Ramos (cell line): Measurements from ENCODE around the gene AUTS2.

ENCODE experiments used
- in situ Hi-C: fragments of 300-500 bp; cut with MboI; formaldehyde crosslinking; loops from one replicate; pipeline ENCODE4 v1.14.3; 2022; ENCODE audit warnings: low sequenced_read_pairs; ENCODE audit not compliant: unreplicated experiment

Gene AUTS2

DNA sequence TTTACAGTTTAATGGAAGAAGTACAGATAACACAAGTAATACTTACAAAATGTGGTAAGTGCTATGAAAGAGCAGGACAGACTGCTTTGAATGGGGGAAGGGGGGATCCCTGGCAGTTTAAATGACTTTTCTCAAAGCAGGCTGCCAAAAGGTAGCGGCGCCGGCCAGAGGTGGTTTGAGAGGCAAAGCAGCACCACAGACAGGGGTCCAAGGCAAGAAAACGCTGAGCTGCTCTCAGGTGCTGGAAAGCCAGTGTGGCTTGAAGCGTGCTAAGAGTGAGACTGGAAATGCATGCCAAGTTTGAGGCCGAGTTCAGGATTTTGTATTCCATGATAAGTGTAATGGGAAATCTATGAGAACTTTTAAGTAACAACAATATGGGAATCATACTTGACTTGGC, 437.7 kb downstream of the AUTS2 start:
- in situ Hi-C loops = no loop called here

DNA sequence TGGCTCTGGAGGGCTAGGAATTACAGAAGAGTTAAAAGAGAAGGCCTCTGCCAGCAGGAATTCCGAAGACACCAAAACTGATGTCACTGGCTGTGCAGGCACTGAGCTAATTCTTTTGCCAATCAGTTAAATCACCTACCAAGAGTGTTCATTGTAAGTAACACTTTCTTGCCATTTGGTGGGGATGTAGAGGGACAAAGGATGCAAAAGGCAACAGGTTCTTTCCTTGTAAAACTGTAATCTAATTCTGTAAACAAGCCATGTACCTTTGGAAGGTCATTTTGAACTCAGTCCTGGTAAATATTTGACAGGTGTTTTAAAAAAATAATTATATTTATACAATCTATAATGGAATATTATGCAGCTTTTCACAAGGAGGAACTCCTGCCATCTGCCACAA, 438.4 kb downstream of the AUTS2 start:
- in situ Hi-C loops = no loop called here

DNA sequence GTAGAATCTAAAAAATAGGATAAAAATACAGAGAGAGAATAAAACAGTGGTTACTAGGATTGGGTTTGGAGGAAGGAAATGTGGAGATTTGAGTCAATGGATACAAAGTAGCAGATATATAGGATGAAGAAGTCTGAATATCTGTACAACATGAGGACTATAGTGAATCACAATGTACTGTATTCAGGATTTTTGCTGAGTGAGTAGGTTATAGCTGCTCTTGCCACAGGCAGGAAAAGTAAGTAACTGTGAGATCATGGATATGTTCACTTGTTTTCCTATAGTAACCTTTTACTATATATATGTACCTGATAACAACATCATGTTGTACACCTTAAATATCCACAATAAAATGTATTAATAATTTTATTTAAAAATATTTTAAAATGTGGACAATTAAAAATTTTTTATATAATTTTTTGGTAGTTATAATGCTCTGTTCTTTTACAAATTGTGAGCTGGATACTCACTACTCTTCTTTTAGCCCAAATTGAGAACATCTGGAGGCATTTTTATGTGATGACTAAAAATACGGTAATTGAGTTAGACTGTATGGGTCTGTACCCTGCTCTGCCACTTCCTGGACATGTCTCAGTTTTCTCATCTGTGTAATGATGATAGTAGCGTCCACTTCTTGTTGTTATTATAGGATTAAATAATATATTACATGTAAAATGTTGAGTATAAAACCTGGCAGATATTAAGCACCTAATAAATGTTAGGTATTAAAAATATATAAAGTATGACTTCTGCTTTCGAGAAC, 439.1 kb downstream of the AUTS2 start:
- in situ Hi-C loops = no loop called here

DNA sequence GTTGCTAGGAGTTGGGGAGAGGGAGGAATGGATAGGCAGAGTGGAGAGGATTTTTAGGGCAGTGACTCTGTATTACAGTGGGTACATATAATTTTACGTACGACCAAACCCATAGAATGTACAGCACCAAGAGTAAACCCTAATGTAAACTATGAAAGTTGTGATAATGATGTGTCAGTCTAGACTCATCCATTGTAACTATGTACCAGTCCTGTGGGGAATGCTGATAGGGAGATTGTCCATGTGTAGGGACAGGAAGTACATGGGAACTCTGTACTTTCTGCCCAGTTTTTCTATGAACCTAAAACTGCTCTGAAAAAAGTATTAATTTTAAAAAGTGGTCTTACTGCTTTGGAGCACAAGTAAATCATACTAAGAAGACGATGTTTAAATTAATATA, 441.8 kb downstream of the AUTS2 start:
- in situ Hi-C loops = no loop called here

DNA sequence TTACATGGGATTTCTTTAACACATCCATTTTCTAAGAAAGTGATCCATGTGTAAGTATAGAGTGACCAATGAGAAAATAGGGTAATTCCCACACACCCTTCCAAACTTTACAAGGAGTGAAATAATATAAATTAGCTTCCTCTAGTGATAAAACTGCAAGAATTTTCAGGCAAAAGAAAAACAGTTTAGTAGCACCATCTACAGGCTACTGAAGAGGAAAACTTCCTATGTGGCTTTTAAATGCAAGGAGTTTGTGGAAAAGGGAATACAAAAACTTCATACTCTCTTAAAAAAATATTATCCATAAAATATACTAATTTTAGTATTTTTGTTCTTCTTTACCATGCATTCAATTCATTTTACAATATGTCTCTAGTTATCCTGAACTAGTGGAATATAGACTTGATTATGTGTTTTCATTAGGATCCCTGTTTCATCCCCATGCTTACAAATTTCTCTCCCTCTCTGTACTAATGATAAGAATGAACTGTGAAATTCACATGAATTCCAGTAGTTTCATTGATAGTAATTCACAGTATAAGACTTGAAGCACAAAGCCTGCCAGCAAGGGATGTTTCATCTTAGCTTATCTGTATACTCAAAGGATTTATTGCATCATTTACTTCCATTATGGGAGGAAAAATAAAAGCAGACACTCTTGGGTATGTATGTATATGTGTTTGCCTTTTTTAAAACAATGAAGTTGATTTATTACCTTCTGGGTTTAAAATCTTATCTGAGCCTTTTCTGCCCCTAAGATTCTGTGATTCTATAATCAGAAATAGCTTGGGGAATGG, 442.9 kb downstream of the AUTS2 start:
- in situ Hi-C loops = no loop called here

DNA sequence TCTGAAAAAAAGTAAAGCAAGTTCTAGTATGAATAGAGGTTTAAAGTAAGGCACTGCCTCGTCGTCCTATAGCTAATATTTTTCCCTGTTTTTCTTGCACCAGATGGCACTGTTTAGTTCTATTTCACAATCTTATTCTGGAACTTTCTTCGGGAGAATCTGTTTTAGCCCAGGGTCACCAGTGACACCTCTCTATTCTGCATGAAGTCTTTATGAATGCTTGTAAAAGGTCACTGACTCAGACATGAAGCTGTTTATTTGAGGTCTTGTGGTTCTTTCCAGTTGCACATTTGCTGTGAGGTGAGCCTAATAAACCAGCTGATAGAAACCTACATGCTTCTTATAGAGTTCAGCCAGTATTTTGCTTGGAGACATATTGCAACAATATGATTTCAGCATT, 444.3 kb downstream of the AUTS2 start:
- in situ Hi-C loops = no loop called here

DNA sequence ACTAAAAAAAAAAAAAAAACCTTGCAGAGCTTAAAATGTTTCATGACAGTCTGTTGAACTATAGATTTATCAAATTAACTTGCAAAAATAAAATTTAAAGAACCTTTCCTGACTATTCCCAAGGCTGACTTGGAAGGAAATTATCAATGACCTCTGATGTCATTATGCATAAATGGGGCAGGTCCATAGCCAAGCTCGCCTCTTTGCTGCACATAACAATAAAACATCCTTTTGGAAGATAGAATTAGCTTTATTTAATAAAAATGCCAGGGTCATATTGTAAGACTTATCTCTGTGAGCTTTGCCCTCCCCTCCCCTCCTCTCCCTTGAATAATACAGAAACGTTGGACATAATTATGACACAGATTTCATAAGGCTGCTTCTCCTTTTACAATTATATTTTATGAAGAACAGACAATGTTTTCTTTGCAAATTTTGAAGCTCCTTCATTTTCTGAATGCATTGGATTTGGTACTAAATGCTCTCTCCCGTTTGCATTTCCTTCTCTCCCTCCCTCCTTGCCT, 444.8 kb downstream of the AUTS2 start:
- in situ Hi-C loops = no loop called here

DNA sequence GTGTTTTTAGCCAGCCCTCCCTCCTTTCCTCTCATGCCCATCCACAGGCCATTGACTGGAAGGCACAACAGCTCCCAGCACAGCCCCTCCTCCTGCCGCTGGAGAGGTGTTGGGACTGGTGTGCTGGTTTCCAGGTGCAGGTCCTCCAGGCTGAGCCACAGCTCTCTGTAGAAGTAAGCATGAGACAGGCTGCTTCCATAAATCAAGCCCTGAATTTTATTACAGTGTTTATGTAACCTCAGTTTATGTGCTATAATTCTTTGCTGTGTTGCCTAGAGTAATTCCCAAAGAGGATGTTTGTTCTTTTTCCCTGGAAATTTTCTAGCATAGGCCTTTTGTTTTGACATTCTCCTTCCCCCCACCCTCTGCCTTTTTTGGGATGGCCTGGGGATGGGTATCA, 445.8 kb downstream of the AUTS2 start:
- in situ Hi-C loops = no loop called here

DNA sequence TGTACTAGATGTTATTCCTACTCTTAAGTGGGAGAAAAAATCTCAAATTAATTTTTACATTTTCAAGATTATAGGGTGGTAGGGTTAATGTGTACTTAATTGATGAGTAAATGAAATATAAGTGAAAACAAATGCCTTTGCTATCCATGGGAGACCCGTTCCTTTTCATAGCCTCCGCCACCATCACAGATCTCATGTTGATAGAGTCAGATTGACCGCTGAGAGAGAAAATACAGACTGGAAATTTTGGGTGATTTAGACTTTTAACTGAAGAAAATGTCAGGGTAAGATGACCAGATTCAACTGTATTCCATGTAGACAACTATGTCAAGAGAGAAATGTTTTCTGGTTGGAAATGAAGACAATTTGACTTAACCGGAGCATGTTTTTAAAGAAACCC, 446.2 kb downstream of the AUTS2 start:
- in situ Hi-C loops = no loop called here

DNA sequence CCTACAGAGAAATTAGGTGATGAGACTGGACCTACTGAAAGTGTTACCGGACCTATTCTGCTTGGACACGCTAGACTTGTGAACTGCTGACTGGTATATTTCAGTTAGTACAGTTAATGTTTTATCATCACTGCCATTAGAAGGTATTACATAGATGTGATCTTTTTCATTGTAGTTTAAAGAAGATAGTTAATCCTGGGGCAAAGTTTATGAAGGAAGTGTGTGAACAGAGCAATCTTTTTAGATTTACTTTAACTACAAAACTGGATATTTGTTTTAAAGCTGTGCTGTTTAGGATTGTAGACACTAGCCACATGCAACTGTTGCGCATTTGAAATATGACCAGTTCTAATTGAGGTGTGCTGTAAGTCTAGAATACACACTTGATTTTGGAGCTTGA, 446.7 kb downstream of the AUTS2 start:
- in situ Hi-C loops = no loop called here

DNA sequence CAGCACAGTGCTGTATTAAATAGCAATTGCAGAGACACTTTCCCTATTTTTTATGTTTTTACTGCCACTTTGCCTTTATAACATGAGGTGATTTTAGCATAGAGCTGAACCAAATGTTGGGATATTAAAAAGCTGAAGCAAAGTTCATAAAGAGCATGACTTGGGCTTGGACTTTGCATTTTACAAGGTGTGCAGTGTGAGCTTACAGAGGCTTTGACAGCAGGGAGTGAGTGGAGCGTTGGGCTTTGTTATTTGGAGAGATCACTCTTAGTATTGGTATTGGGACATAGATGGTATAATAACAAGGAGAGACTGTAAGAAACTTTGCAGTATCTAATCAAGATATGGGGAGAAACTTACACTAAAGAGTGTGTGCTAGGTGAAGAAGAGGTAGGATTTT, 449.1 kb downstream of the AUTS2 start:
- in situ Hi-C loops = no loop called here

DNA sequence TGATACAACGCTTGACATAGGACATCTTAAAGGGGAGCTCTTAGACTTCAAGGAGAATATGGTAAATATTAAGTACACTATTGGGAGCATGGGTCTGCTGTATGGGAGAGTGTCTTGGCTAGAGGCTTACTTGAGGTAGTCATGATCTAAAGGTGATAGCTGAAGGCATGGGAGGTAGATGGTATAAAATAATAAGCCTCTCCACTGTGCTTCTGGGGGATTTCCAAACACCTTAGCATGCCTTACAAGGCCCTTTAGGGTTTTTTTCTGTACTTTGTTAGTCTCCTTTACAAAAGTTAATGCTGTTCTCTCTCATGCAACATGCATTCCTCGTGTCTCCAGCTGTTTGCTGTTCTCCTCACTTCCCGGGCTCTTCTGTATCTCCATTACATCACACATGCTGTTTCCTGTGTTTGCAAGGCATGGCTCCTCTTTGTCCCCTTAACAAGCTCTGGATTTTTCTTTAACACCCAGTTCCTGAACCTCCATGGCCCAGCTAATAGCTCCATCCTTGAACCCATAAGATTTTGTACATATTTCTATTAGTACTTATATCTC, 449.7 kb downstream of the AUTS2 start:
- in situ Hi-C loops = no loop called here

DNA sequence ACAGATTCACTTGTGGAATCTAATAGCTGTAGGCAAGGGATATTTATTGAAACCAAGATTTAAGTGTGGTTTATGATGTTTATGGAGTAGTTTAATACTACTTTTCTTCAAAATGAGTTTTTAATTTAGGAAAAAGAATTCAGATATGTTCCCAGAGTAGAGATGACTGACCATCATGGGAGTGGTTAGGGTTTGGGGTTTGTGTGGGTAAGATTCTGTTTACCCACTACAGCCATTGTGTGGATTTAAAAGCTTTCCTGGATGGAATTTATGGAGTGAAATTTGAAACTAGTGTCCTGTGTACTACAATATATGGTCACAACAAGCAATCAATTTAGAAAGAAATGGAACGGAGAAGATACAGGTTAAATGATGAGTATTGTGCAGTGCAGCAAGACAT, 453.5 kb downstream of the AUTS2 start:
- in situ Hi-C loops = no loop called here

DNA sequence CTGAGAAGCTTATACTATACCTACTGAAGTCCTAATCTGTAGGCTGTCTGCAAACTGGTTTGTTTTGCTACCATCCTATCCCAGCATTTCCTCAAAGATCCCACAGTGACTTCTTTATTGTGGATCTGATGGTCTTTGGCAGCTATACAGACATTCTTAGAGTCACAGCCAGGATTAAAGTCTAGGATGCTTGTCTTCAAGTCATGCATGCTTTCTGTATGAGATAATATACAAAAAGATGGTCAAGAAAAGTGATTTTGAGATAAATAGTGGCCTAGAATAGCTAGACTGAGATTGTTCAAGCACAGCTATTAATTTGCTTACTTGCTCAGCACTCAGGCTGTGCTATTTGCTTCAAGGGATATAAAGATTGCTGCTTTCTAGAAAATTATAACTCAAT, 454.4 kb downstream of the AUTS2 start:
- in situ Hi-C loops = no loop called here

DNA sequence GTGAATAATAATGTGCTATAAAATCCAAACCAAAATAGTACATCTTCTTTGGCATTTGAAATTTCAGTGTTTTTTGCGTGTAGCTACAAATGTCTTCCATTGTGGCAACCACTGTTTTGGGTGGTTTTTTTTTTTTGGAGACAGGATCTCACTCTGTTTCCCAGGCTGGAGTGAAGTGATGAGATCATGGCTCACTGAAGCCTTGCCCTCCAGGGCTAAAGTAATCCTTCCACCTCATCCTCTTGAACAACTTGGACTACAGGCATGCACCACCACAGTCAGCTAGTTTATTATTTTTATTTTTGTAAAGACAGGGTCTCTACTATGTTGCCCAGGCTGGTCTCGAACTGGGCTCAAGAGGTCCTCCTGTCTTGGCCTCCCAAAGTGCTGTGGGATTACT, 455.1 kb downstream of the AUTS2 start:
- in situ Hi-C loops = no loop called here

DNA sequence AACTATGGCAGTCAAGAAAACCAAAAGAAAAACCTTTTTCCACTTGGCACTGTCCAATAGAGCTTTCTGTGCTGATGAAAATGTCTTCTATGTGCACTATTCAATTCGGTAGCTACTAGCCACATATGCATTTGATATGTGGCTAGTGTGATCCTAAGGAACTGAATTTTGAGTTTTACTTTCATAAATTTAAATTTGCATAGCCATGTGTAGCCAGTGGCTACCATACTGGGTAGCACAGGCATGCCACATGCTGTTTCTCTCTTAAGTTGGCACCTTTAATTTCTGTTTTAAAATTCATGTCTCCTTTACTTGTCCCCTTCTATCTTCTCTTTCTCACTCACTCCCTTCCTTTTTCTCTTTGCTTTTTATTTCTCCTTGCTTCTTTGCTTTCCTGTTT, 455.7 kb downstream of the AUTS2 start:
- in situ Hi-C loops = no loop called here

DNA sequence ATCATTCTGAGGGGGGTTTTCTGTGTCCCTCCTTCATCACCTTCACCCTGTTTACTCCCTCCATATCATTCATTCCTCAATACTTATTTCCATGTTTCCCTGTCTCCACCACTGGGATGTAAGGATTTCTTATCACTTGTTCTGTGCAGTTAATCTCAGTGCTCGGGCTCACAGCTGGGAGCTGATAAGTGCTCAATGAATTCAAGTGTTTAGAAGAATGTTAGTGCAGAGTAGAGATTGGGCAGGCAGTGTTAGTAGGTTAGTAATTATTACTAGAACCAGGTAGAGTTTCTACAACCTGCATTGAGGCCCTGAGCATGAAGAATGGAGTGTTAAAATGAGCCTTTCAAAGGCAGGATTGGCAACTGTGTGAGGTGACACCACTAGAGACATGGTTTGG, 458.1 kb downstream of the AUTS2 start:
- in situ Hi-C loops = no loop called here

DNA sequence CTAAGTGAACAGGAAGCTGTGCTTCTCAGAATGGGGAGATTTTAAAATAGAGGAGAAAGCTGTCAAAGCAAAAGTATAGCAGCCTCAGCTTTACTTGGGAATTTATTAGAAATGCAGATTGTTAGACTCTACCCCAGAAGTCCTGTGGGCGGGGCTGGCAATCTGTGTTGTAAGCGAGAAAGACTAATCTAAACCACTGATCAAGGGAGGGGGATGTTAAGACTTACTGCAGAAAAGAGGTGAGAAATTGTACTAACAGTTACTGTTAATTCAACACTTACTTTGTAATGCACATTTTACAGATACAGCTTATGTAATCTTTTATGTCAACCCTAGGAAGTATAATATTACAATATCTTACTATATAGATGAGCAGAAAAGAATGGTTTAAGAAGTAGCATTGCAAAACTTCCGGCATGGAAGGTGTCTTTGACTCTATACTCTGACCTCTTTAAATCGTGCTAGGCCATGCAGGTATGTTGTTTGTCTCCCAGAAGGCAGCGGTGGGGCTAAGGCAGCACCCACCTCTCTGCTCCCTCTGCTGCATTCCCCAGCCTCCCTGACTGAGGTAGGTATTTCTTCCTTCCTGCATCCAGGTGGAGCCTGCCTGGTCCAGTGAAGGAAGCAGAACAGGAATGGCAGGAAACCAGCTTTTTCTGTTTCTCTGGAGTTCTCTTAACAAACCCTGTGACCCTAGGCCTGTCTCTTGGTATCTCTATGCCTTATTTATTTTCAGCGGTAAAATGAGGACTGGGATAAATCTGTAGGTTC, 462.2 kb downstream of the AUTS2 start:
- in situ Hi-C loops = no loop called here

DNA sequence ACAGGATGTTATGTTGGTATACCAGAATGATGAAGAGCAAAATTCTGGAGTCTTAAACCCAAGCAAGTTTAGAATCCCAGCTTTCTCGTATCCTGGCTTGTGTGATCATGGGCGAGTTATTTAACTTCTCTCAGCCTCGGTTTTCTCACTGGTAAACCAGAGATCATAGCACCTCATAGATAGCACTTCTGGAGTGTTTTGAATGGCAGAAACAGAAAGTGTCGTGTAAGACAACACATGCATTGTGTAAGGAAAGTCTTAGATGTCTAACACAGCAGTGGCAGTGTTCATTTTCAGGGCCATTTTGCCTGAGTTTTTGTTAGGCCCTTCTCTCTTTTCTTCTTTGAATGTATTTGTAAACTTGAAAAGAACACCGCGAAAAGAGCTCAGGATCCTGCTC, 465.1 kb downstream of the AUTS2 start:
- in situ Hi-C loops = no loop called here

DNA sequence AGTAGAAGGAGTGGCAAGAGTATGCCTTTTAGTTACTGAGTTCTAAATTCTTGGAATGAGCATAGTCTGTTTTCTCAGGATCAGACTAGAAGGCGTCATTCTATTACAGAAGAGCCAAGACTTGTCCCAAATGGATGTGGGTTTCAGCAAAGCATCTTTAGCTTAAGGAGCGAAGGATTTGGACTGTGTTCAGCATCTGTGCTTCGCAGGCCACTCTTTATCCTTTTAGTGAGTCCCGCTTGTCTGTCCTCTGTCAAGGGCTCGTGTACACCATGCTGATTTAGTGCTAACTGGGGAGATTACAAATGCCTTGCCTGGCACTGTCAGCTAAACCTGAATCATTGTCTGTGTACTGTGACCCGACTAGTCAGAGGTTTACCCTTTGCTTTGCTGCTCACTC, 465.7 kb downstream of the AUTS2 start:
- in situ Hi-C loops = no loop called here

DNA sequence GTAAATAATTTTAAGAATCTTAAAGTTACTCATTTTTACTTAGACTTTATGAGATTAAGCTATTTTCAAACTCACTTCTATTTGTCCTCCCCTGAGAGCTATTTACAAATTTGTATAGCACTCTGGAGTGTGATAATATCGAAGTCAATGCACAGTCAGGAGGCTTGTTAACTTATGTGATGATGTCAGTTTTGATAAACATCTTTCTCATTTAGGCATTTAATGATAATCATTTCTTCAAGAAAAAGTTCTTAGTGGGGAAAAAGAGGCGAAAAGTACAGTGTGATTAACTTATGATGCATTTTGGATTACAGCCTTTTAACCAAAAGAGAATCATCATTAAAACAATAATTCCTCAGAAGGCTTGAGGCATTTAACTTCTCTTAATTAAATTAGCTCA, 468.6 kb downstream of the AUTS2 start:
- in situ Hi-C loops = no loop called here
